HG03280 (cell line): ENCODE results near the gene TMEM269.

Experiments used
- ATAC-seq: cut with Tn5 transposase; IDR thresholded peaks from one replicate; pipeline ENCODE4 v1.9.1; 2021; ENCODE audit warnings: mild to moderate bottlenecking, moderate library complexity; ENCODE audit not compliant: unreplicated experiment

Gene TMEM269

GRCh38 chr1:42784946-42785693 lies at the start of gene TMEM269:
Gene TMEM269 (plus strand): TSS chr1:42784991. CDS start chr1:42789894, 4,903 bp downstream.
- ATAC-seq: no peak

GRCh38 chr1:42735056-42735455 lies 49.7 kb upstream of the TMEM269 start:
- no peak for ATAC-seq

GRCh38 chr1:42735477-42736105 lies 49.2 kb upstream of the TMEM269 start:
- no peak for ATAC-seq

GRCh38 chr1:42736152-42736551 lies 48.6 kb upstream of the TMEM269 start:
- no peak for ATAC-seq

- ATAC-seq: no peak
Observed at GRCh38 chr1:42736571-42737200, 48.1 kb upstream of the TMEM269 start.

GRCh38 chr1:42737257-42737656 lies 47.5 kb upstream of the TMEM269 start:
- no peak for ATAC-seq

- ATAC-seq: no peak
Observed at GRCh38 chr1:42737986-42738677, 46.7 kb upstream of the TMEM269 start.

- no peak for ATAC-seq
Observed at GRCh38 chr1:42738678-42739226, 46.0 kb upstream of the TMEM269 start.

- no peak for ATAC-seq
Observed at GRCh38 chr1:42739753-42740700, 44.8 kb upstream of the TMEM269 start, which contains the start of gene CLDN19. Gene CLDN19 (minus strand): TSS chr1:42740236. CDS start chr1:42740063, 173 bp downstream.

- no peak for ATAC-seq
Observed at GRCh38 chr1:42740851-42741580, 43.8 kb upstream of the TMEM269 start.

GRCh38 chr1:42741706-42742105 lies 43.1 kb upstream of the TMEM269 start:
- ATAC-seq: no peak

GRCh38 chr1:42742141-42742540 lies 42.6 kb upstream of the TMEM269 start:
- ATAC-seq: no peak

GRCh38 chr1:42742617-42743316 lies 42.0 kb upstream of the TMEM269 start:
- no peak for ATAC-seq

GRCh38 chr1:42743317-42744147 lies 41.3 kb upstream of the TMEM269 start:
- ATAC-seq: no peak

- no peak for ATAC-seq
Observed at GRCh38 chr1:42744148-42744413, 40.7 kb upstream of the TMEM269 start.

GRCh38 chr1:42745851-42746250 lies 38.9 kb upstream of the TMEM269 start:
- no peak for ATAC-seq

- ATAC-seq: no peak
Observed at GRCh38 chr1:42746436-42747105, 38.2 kb upstream of the TMEM269 start.
